ENCODE data around the gene CDT1.

Gene CDT1

DNA sequence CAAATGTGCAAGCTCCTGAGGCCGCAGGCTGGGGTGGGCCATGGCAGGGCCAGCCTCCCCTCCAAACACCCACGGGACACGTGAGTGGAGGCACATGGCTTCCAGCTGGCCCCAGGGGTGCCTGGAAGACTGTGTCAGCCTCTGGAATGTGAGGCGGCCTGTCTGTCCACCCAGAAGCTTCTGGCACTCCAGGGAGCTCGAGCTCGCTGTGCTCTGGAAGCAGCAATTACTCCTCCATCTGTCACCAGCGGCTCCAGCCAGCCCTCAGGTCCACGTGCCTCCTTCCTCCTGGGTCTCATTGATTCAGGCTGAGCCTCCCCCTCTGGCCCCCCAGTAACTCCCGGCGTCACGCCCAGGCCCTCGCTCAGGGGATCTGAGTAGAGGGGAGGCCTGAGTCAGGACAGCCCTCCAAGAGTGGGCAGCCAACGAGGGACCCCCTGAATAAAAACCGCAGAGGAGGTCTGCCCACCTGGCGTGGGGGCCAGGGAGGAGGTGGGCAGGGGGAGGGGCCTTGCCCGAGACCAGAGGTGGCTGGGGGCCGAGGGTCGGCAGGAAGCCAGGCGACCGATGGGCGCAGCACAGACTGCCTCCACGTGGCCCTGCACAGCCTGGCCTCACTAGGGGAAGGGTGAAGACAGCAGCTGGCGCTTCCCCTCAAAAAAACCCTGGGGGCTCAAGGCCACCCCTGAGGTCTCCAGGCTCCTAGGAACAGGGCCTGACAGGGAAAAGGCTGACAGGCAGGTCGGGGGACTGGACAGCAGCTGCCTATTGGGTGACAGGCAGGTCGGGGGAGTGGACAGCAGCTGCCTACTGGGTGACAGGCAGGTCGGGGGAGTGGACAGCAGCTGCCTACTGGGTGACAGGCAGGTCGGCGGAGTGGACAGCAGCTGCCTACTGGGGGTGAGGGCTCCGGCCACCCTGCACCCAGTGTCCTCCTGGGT is 30.4 kb upstream of the CDT1 start:
- H3K4me1 ChIP-seq (ENCODE audit: insufficient read depth, poor library complexity, severe bottlenecking) = peaks cover 17% of the 10 kb centered on the region
- DNase-seq (ENCODE audit: low spot score) (no peak), ATAC-seq (ENCODE audit: low read depth) (no peak)
- H3K9me3 ChIP-seq (ENCODE audit: severe bottlenecking) = no peaks in the 10 kb centered on the region
- H3K36me3 ChIP-seq (ENCODE audit: low read depth) = 0 out of 2 replicates have a peak, but pooled peaks cover 4% of the 10 kb centered on the region
- H3K4me3 ChIP-seq (ENCODE audit: severe bottlenecking) = no peak overlapping the region
- no peaks in the 10 kb centered on the region for H3K27me3 ChIP-seq (ENCODE audit: insufficient read depth, poor library complexity, severe bottlenecking)
- H3K27ac ChIP-seq (ENCODE audit: poor library complexity, severe bottlenecking) = peak overlapping the region; percentile 11
- TF ChIP-seq, protein P1, sequence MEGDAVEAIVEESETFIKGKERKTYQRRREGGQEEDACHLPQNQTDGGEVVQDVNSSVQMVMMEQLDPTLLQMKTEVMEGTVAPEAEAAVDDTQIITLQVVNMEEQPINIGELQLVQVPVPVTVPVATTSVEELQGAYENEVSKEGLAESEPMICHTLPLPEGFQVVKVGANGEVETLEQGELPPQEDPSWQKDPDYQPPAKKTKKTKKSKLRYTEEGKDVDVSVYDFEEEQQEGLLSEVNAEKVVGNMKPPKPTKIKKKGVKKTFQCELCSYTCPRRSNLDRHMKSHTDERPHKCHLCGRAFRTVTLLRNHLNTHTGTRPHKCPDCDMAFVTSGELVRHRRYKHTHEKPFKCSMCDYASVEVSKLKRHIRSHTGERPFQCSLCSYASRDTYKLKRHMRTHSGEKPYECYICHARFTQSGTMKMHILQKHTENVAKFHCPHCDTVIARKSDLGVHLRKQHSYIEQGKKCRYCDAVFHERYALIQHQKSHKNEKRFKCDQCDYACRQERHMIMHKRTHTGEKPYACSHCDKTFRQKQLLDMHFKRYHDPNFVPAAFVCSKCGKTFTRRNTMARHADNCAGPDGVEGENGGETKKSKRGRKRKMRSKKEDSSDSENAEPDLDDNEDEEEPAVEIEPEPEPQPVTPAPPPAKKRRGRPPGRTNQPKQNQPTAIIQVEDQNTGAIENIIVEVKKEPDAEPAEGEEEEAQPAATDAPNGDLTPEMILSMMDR (IDR thresholded peaks at IDR 0.05; ENCODE audit: poor library complexity, severe bottlenecking) = no peak

DNA sequence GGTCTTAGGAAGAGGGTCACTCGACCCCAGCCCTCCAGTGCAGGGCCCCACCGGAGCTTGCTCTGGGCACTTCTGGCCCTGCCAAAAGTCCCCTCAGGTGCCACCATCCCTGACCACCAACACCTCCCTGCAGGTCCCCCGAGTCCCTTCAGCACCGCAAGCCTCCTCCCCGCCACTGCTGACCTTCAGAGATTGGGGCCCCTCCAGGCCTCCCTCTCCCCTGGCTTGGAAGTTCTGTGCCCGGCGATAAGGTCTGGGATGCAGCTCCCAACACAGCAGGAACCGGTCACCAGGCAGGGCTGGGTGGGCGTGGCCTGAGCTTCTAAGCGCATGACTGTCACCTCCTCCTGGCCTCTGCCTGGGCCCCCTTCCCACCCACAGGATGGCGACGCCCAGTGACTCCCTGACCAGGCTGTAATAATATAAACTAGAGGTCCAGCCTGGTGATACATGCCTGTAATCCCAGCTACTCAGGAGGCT is 29.7 kb upstream of the CDT1 start:
- TF ChIP-seq, protein P1 (IDR thresholded peaks at IDR 0.05; ENCODE audit: poor library complexity, severe bottlenecking) = no peak
- H3K4me1 ChIP-seq (ENCODE audit: insufficient read depth, poor library complexity, severe bottlenecking) = peaks cover 17% of the 10 kb centered on the region
- no peak overlapping the region for H3K4me3 ChIP-seq (ENCODE audit: severe bottlenecking)
- no peak overlapping the region for H3K27ac ChIP-seq (ENCODE audit: poor library complexity, severe bottlenecking)
- DNase-seq (ENCODE audit: low spot score) = no peak
- no peaks in the 10 kb centered on the region for H3K27me3 ChIP-seq (ENCODE audit: insufficient read depth, poor library complexity, severe bottlenecking)
- ATAC-seq (ENCODE audit: low read depth) = no peak
- H3K9me3 ChIP-seq (ENCODE audit: severe bottlenecking) = no peaks in the 10 kb centered on the region
- H3K36me3 ChIP-seq (ENCODE audit: low read depth) = 0 out of 2 replicates have a peak, but pooled peaks cover 4% of the 10 kb centered on the region

DNA sequence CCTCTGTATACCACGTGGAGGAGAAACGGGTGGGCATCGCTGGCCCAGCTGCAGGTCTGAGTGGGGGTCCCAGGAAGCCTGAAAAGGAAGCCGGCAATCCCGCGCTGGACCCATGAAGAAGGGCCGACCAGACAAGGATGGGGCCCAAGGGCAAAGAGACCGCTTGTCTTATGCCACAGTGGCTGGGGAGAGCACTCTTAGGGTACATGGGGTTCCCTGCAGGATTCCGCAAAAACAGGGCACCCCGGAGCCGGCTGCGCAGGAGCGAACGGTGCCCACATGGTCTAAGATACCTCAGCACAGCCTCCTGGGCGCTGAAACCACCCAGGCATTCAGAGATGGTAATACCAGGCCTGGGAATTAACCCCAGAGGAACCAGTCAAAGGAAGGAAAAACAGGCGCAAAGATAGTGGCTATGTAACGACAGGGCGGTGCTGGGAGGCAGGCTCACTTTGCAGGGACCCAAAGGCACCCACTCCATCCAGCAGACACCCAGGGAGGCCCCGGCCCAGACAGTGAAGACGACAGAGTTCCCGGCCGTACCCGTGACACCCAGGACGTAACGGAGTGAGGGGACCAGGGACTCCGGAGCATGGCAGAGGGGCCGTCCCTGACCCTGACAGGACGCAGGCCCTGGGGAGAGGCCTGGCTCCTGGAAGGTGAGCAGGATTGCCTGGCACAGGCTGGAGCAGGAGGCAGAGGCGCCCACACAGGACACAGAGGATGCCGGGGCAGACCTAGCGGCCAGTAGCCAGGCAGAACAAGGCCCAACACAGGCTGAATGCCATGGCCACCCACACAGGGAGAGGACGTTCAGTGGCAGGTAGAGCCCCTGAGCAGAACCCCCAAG is 28.8 kb upstream of the CDT1 start:
- Histone ChIP-seq H3K4me3 (ENCODE audit: severe bottlenecking) (no peak overlapping the region), H3K9me3 (ENCODE audit: severe bottlenecking) (no peaks in the 10 kb centered on the region), H3K36me3 (ENCODE audit: low read depth) (0 out of 2 replicates have a peak, but pooled peaks cover 4% of the 10 kb centered on the region), H3K4me1 (ENCODE audit: insufficient read depth, poor library complexity, severe bottlenecking) (peaks cover 15% of the 10 kb centered on the region), H3K27ac (ENCODE audit: poor library complexity, severe bottlenecking) (no peak overlapping the region), H3K27me3 (ENCODE audit: insufficient read depth, poor library complexity, severe bottlenecking) (no peaks in the 10 kb centered on the region)
- no peak for ATAC-seq (ENCODE audit: low read depth)
- no peak for DNase-seq (ENCODE audit: low spot score)
- TF ChIP-seq, protein P1 (IDR thresholded peaks at IDR 0.05; ENCODE audit: poor library complexity, severe bottlenecking) = no peak

DNA sequence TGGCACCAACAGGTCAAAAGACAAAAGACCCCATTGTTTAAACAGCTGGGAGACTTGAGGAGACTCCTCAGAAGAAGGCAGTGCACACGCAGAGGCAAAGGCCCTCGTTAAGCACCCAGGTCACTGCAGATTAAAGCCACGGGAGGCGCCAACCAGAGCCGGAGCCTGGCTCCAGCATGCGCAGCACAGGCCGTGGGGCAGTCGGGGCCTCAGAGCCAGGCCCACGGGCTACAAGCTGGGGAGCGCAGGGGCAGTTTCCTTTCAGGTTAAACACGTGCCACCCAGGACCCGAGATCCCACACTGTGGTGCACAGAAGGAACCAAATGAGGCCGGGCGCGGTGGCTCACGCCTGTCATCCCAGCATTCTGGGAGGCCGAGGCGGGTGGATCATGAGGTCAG is 27.8 kb upstream of the CDT1 start:
- no peak overlapping the region for H3K4me3 ChIP-seq (ENCODE audit: severe bottlenecking)
- H3K27ac ChIP-seq (ENCODE audit: poor library complexity, severe bottlenecking) = no peak overlapping the region
- H3K36me3 ChIP-seq (ENCODE audit: low read depth) = peaks cover 8% of the 10 kb centered on the region; the same call in 1 of the 2 replicates
- H3K27me3 ChIP-seq (ENCODE audit: insufficient read depth, poor library complexity, severe bottlenecking) = no peaks in the 10 kb centered on the region
- TF ChIP-seq, protein P1 (IDR thresholded peaks at IDR 0.05; ENCODE audit: poor library complexity, severe bottlenecking) = no peak
- peaks cover 10% of the 10 kb centered on the region for H3K4me1 ChIP-seq (ENCODE audit: insufficient read depth, poor library complexity, severe bottlenecking)
- no peaks in the 10 kb centered on the region for H3K9me3 ChIP-seq (ENCODE audit: severe bottlenecking)
- DNase-seq (ENCODE audit: low spot score) (no peak), ATAC-seq (ENCODE audit: low read depth) (no peak)

Measured in RWPE2 (cell line).